Chondrocyte (in vitro differentiated cells): ENCODE results near the gene ANP32B. TPM values are rescaled to one million over a fixed set of nuclear protein-coding genes. Genes with fewer than 3 reads are reported as not detected.
A peak's percentile ranks its signal among the peaks of the same experiment; 100 is the strongest.

Source experiments
- DNase-seq: peaks from one replicate; pipeline ENCODE4 v3.0.0; 2021; ENCODE audit warnings: mixed read lengths, low spot score
- H3K27ac Mint-ChIP-seq: one replicate; pipeline ENCODE4 v1.8.0; 2021; ENCODE audit warnings: mild to moderate bottlenecking, moderate library complexity, mixed read lengths; ENCODE audit not compliant: unreplicated experiment
- H3K27me3 Mint-ChIP-seq: 2 replicates; pipeline ENCODE4 v1.8.0; 2021; ENCODE audit warnings: low read depth, mixed read lengths
- H3K36me3 Mint-ChIP-seq: 2 replicates; pipeline ENCODE4 v1.8.0; 2021; ENCODE audit warnings: low read depth, mixed read lengths
- H3K4me1 Mint-ChIP-seq: 2 replicates; pipeline ENCODE4 v1.8.0; 2021; ENCODE audit warnings: low read depth, mild to moderate bottlenecking, mixed read lengths
- H3K4me3 Mint-ChIP-seq: one replicate; pipeline ENCODE4 v1.8.0; 2021; ENCODE audit warnings: mild to moderate bottlenecking, moderate library complexity, mixed read lengths; ENCODE audit not compliant: unreplicated experiment
- H3K9me3 Mint-ChIP-seq: 2 replicates; pipeline ENCODE4 v1.8.0; 2021; ENCODE audit warnings: low read depth, mixed read lengths
- total RNA-seq: library from RNA; stranded (reverse); gene quantifications from 3 replicates; pipeline ENCODE4 v1.2.1, GENCODE V29; 2021
- TF ChIP-seq, protein P1 (sequence below): fragments of 200-600 bp; sonication (generic); IDR thresholded peaks from 2 replicates; pipeline ENCODE4 v1.5.0; 2021; ENCODE audit warnings: antibody characterized with exemption, mild to moderate bottlenecking, moderate library complexity

ANP32B gene
- total RNA-seq, 1 donor from 2014 or later: 86.1 TPM

DNA sequence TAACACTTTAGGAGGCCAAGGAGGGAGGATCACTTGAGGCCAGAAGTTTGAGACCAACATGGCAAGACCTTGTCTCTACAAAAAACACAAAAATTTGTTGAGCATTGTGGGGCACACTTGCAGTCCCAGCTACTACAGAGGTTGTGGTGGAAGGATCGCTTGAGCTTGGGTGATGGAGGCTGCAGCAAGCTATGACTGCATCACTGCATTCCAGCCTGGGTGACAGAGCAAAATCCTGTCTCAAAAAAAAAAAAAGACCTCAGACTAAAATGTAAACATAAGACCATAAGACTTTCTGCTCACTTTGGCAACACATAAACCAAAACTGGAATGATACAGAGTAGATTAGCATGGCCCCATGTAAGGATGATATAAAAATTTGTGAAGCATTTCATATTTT lies 48.8 kb downstream of the ANP32B start:
- Mint-ChIP-seq H3K4me3 (no peak overlapping the region), H3K36me3 (peaks cover 3% of the 10 kb centered on the region), H3K27me3 (no peaks in the 10 kb centered on the region), H3K27ac (no peak overlapping the region), H3K4me1 (peaks cover 28% of the 10 kb centered on the region), H3K9me3 (no peaks in the 10 kb centered on the region)
- TF ChIP-seq, protein P1, sequence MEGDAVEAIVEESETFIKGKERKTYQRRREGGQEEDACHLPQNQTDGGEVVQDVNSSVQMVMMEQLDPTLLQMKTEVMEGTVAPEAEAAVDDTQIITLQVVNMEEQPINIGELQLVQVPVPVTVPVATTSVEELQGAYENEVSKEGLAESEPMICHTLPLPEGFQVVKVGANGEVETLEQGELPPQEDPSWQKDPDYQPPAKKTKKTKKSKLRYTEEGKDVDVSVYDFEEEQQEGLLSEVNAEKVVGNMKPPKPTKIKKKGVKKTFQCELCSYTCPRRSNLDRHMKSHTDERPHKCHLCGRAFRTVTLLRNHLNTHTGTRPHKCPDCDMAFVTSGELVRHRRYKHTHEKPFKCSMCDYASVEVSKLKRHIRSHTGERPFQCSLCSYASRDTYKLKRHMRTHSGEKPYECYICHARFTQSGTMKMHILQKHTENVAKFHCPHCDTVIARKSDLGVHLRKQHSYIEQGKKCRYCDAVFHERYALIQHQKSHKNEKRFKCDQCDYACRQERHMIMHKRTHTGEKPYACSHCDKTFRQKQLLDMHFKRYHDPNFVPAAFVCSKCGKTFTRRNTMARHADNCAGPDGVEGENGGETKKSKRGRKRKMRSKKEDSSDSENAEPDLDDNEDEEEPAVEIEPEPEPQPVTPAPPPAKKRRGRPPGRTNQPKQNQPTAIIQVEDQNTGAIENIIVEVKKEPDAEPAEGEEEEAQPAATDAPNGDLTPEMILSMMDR: no peak
- no peak for DNase-seq

DNA sequence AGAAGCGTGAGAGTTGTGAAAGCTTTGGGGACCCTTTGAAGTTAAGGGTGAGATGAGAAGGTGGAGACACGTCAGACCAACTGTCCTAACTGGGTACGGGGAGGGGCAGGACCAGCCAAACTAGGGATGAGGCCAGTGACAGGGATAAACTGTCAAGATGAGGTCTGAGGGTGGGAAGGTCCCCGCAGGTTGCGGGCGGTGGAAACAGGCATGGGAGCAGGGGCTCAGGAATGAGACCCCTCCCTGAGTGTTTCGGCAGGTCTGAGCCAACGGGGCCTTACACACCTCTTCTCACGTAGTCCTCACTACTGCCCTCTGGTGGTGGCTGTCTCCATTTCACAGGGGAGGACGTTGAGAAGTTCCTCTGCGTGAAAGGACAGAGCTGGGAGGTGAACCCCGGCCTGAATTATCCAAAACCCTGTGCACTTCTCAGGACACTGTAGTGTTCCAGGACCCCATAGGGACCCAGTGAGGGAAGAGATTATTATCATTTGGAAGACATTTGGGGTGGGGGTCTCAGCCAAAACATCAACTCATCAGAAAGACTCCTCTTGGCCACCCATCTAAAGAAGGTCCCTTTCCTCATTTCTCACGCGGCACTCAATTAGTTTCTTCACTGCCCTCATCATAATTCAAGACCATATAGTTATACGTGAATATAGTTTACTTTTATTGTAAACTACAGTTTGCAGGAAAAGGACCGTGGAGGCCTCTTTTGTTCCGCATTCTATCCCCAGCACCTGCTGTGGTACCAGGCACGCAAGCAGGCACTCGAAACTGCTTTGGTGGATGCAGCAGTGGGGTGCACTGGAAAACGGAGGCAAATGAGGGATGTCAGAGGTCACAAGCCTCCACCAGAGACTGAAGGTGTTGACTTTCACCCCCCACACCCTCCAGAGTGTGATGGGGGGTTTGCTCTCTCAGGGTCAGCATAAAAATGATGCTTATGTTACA lies 51.7 kb downstream of the ANP32B start:
- peak overlapping the region; percentile 60 for H3K27ac Mint-ChIP-seq
- no peaks in the 10 kb centered on the region for H3K27me3 Mint-ChIP-seq
- H3K36me3 Mint-ChIP-seq: no peaks in the 10 kb centered on the region
- DNase-seq: no peak
- TF ChIP-seq, protein P1: peak; percentile 86
- no peak overlapping the region for H3K4me3 Mint-ChIP-seq
- peaks cover 34% of the 10 kb centered on the region for H3K4me1 Mint-ChIP-seq
- H3K9me3 Mint-ChIP-seq: no peaks in the 10 kb centered on the region

DNA sequence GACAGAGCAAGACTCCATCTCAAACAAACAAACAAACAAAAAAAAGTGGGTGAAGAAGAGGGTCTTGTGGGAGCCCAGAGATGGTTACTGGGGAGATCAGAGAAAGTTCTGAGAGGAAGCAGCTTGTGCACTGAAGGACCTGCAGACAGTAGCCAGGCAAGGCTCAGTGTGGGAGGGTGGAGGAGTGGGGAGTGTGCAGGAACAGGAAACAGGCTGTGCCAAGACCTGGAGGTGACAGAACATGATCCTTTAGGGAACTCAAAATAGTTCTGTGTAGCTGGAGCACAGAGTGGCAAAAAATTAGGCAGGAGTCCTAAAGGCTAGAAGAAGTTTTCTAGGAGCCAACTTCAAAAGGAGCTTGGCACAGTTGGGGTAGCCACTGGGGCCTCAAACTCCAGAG lies 54.2 kb downstream of the ANP32B start:
- Mint-ChIP-seq H3K4me1 (peaks cover 28% of the 10 kb centered on the region), H3K4me3 (no peak overlapping the region), H3K27me3 (no peaks in the 10 kb centered on the region), H3K9me3 (no peaks in the 10 kb centered on the region), H3K36me3 (no peaks in the 10 kb centered on the region), H3K27ac (no peak overlapping the region)
- no peak for DNase-seq
- TF ChIP-seq, protein P1: no peak

DNA sequence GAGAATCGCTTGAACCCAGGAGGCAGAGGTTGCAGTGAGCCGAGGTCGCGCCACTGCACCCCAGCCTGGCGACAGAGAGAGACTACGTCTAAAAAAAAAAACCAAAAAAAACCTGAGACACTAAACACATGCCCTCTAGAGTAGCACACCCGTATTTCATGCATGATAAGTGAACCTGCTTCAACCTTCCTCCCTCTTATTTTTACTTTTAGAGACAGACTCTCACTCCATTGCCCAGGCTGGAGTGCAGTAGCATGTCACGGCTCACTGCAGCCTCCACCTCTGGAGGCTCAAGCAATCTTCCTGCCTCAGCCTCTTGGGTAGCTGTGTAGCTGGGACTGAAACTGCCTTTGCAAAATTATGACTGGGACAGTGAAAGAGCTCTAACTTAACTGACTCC lies 55.8 kb downstream of the ANP32B start:
- TF ChIP-seq, protein P1: no peak
- H3K4me3 Mint-ChIP-seq: no peak overlapping the region
- H3K4me1 Mint-ChIP-seq: peaks cover 25% of the 10 kb centered on the region
- no peak for DNase-seq
- H3K27ac Mint-ChIP-seq: no peak overlapping the region
- H3K9me3 Mint-ChIP-seq: no peaks in the 10 kb centered on the region
- no peaks in the 10 kb centered on the region for H3K36me3 Mint-ChIP-seq
- peaks cover 4% of the 10 kb centered on the region for H3K27me3 Mint-ChIP-seq

DNA sequence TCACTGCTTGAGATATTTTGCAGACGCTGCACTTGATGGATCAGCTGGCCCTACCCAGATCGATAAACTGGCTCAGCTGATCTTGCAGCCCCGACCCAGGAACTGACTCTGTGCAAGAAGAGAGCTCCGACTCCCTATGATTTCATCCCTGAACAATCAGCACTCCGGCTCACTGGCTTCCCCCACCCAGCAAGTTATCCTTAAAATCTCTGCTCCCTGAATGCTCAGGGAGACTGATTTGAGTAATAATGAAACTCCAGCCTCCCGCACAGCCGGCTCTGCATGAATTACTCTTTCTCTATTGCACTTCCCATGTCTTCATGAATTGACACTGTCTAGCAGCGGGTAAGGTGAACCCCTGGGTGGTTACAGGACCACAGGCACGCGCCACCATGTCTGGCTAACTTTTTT lies 56.5 kb downstream of the ANP32B start:
- Mint-ChIP-seq H3K36me3 (no peaks in the 10 kb centered on the region), H3K4me1 (peaks cover 22% of the 10 kb centered on the region), H3K27ac (no peak overlapping the region), H3K27me3 (peaks cover 4% of the 10 kb centered on the region), H3K9me3 (no peaks in the 10 kb centered on the region), H3K4me3 (no peak overlapping the region)
- no peak for DNase-seq
- TF ChIP-seq, protein P1: no peak
